ENCODE measurements around the gene HNRNPL.
A peak's percentile ranks its signal among the peaks of the same experiment; 100 is the strongest.
"Not testable (repeated sequence)": the region's sequence is repeated elsewhere in the genome, so short reads cannot be mapped to it uniquely, and the experiment has no call there.

HNRNPL gene

DNA sequence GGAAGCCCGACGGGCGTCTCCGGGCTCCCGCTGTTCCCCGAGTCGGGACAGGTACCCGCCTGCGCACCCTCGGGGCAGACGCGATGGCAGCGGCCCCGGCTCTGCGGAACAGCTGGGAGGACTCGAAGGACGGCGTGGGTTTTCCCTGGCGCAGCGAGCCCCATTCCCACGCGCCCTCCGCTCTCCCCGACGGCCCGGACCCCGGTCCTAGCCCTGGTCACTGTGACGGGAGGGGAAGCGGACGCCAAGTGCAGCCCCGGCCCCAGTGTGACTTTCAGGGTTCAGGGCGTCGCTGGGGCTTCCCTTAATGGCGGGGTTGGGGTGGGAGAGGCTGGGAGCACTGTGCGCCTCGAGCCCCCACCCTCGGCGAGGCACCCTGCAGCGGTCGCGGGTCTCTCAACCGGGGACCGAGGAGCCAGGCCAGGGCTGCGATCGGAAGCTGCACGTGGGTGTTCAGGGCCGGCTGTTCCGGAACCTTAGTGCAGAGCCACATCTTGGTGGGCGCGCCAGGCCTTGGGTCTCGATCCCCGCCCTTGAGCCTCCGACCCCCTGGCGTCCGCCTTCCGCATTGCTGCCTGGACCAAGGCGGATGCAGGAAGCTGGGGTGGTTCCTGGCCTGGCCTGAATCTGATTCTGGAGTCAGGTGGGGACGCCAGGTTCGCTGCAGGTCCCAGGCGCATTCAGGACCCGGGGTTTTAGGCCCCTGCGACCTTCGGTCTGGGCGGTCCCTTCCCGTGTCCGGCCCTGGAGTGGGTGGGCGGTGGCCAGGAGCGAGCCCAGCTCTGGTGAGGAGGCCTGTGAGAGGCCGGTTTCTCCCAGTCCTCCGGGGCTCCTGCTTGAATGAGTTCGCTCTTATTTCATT is 57.3 kb downstream of the HNRNPL start:
- Mint-ChIP-seq H3K9me3 (no peaks in the 10 kb centered on the region), H3K27me3 (no peaks in the 10 kb centered on the region), H3K27ac (no peak overlapping the region), H3K4me3 (peak overlapping the region; percentile 45 to 74), H3K4me1 (peaks cover 10% of the 10 kb centered on the region)
- DNase-seq (peak; percentile 56 to 71), ATAC-seq (peak; percentile 52)

GRCh38 chr19:38791451-38792064 is 58.2 kb downstream of the HNRNPL start:
- not testable (repeated sequence) for H3K4me3 Mint-ChIP-seq, H3K27me3 Mint-ChIP-seq, DNase-seq, H3K27ac Mint-ChIP-seq, H3K9me3 Mint-ChIP-seq
- peak; percentile 94 for ATAC-seq
- peaks cover 10% of the 10 kb centered on the region for H3K4me1 Mint-ChIP-seq

- not testable (repeated sequence) for H3K9me3 Mint-ChIP-seq, H3K4me3 Mint-ChIP-seq, H3K27me3 Mint-ChIP-seq, DNase-seq, ATAC-seq, H3K27ac Mint-ChIP-seq
- peaks cover 10% of the 10 kb centered on the region for H3K4me1 Mint-ChIP-seq
These were observed 59.0 kb downstream of the HNRNPL start for GRCh38 chr19:38790507-38791403.

GRCh38 chr19:38788478-38789243 is 61.1 kb downstream of the HNRNPL start, which contains the start of gene LGALS7B:
TSS of gene LGALS7B (plus strand) at chr19:38789200. CDS start at chr19:38789227, 27 bp downstream.
- Mint-ChIP-seq H3K4me3 (no peak within 1 kb of the TSS), H3K27me3 (no peaks in the 10 kb centered on the region), H3K9me3 (no peaks in the 10 kb centered on the region), H3K4me1 (peaks cover 10% of the 10 kb centered on the region), H3K27ac (no peak within 1 kb of the TSS)
- no peak for DNase-seq
- ATAC-seq, result no peak

GRCh38 chr19:38786572-38787265 is 63.1 kb downstream of the HNRNPL start:
- Mint-ChIP-seq H3K4me3 (no peak overlapping the region), H3K27me3 (no peaks in the 10 kb centered on the region), H3K4me1 (no peaks in the 10 kb centered on the region), H3K9me3 (no peaks in the 10 kb centered on the region), H3K27ac (no peak overlapping the region)
- DNase-seq (no peak), ATAC-seq (no peak)

Data from stimulated activated naive CD8-positive, alpha-beta T cell treated with anti-CD3 and anti-CD28 coated beads, Interleukin-15, amount 100 ng/mL, for 72 hours (primary cell).